HPDE6-E6E7 (cell line): ENCODE measurements around the gene CYRIA.

Source experiments
- DNase-seq: peaks from one replicate; pipeline ENCODE4 v3.0.0; 2011; ENCODE audit warnings: missing footprints; ENCODE audit errors: extremely low spot score

The CYRIA gene

GRCh38 chr2:16650287-16651249 is 15.1 kb downstream of the CYRIA start:
- DNase-seq: peak; percentile 37

GRCh38 chr2:16649353-16650286 is 16.0 kb downstream of the CYRIA start:
- DNase-seq: no peak

- no peak for DNase-seq
Measured at GRCh38 chr2:16647992-16648617, 17.5 kb downstream of the CYRIA start.

GRCh38 chr2:16645775-16646559 is 19.7 kb downstream of the CYRIA start:
- no peak for DNase-seq

GRCh38 chr2:16645088-16645487 is 20.5 kb downstream of the CYRIA start:
- no peak for DNase-seq

GRCh38 chr2:16644221-16644925 is 21.3 kb downstream of the CYRIA start:
- DNase-seq: no peak

- no peak for DNase-seq
Measured at GRCh38 chr2:16643099-16643498, 22.5 kb downstream of the CYRIA start.

- no peak for DNase-seq
Measured at GRCh38 chr2:16642088-16642487, 23.5 kb downstream of the CYRIA start.

GRCh38 chr2:16641509-16641908 is 24.1 kb downstream of the CYRIA start:
- DNase-seq: no peak

- no peak for DNase-seq
Measured at GRCh38 chr2:16640867-16641266, 24.8 kb downstream of the CYRIA start.

GRCh38 chr2:16640001-16640700 is 25.5 kb downstream of the CYRIA start:
- DNase-seq: no peak

GRCh38 chr2:16639431-16639830 is 26.2 kb downstream of the CYRIA start:
- DNase-seq: no peak

- DNase-seq: no peak
Measured at GRCh38 chr2:16638946-16639345, 26.7 kb downstream of the CYRIA start.

- DNase-seq: no peak
Measured at GRCh38 chr2:16637304-16637703, 28.3 kb downstream of the CYRIA start.

- no peak for DNase-seq
Measured at GRCh38 chr2:16635791-16636699, 29.6 kb downstream of the CYRIA start.

GRCh38 chr2:16633621-16634430 is 31.8 kb downstream of the CYRIA start:
- no peak for DNase-seq

GRCh38 chr2:16632598-16632997 is 33.0 kb downstream of the CYRIA start:
- no peak for DNase-seq

- no peak for DNase-seq
Measured at GRCh38 chr2:16630463-16630862, 35.2 kb downstream of the CYRIA start.
